Measurements from ENCODE around the gene KCNAB3.

The KCNAB3 gene

DNA sequence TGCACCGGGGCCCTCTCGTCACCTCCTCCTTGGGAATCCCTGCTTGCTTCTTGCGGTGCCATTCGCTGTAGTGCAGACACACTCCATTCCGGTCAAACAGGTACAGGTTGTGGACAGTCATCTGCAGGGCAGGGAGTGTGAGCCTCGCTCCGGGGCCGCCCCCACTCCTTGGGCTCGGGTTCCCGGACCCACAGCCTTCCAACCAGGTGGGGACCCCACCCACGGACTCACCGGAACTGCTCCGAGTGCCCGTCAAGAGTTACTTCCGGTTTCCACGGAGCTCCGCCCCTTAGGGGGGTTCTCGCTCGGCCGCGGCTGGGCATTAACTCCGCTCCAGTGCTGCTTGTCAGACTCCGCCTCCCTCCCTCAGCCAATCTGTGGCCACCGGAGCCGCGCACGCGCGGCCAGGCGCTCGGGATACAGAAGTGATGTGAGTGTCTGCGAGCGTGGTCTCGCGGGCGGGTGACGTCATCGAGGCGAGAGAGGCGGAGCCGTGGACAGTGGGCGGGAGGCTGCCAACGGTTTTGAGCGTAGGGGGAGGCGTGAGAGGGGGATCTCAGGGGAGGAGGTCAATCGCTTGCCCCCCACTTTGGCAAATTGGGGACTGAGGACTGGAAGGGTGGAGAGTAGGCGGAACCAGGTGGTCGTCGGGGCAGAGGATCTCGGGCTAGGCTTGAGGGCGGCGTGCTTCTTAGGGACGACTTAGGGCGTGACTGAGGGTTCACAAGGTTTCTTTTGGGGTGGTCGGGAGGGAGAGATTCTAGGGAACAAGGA is 2.2 kb upstream of the KCNAB3 start, which contains the start of the genes CNTROB and TRAPPC1:
CNTROB (plus strand) TSS at position 498 of the 774 bp plus-strand sequence. CDS start 874 bp downstream, outside the sequence.
TRAPPC1 (minus strand) TSS at position 238 of the 774 bp plus-strand sequence; CDS start at position 121, 117 bp downstream.
- peak; percentile 99 for DNase-seq (ENCODE audit: low spot score)
- POLR2A ChIA-PET (ENCODE audit: low non-redundant PET) = interaction anchor here (0.5 to 1.5 kb wide), 4 partner anchors 12 to 57 kb away, joined by 3 to 4 read pairs (median 3); no protein-coding TSS in a partner anchor
- peak within 1 kb of the TSS; percentile 80 for H3K27ac ChIP-seq
- TF ChIP-seq, protein P1, sequence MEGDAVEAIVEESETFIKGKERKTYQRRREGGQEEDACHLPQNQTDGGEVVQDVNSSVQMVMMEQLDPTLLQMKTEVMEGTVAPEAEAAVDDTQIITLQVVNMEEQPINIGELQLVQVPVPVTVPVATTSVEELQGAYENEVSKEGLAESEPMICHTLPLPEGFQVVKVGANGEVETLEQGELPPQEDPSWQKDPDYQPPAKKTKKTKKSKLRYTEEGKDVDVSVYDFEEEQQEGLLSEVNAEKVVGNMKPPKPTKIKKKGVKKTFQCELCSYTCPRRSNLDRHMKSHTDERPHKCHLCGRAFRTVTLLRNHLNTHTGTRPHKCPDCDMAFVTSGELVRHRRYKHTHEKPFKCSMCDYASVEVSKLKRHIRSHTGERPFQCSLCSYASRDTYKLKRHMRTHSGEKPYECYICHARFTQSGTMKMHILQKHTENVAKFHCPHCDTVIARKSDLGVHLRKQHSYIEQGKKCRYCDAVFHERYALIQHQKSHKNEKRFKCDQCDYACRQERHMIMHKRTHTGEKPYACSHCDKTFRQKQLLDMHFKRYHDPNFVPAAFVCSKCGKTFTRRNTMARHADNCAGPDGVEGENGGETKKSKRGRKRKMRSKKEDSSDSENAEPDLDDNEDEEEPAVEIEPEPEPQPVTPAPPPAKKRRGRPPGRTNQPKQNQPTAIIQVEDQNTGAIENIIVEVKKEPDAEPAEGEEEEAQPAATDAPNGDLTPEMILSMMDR (conservative IDR thresholded peaks at IDR 0.05; ENCODE audit: low read depth) = no peak
- CTCF ChIA-PET = interaction anchor here (0.7 to 2.0 kb wide), 8 partner anchors 13 to 715 kb away, joined by 3 to 22 read pairs (median 4); partner anchors contain the start of gene RNF227

DNA sequence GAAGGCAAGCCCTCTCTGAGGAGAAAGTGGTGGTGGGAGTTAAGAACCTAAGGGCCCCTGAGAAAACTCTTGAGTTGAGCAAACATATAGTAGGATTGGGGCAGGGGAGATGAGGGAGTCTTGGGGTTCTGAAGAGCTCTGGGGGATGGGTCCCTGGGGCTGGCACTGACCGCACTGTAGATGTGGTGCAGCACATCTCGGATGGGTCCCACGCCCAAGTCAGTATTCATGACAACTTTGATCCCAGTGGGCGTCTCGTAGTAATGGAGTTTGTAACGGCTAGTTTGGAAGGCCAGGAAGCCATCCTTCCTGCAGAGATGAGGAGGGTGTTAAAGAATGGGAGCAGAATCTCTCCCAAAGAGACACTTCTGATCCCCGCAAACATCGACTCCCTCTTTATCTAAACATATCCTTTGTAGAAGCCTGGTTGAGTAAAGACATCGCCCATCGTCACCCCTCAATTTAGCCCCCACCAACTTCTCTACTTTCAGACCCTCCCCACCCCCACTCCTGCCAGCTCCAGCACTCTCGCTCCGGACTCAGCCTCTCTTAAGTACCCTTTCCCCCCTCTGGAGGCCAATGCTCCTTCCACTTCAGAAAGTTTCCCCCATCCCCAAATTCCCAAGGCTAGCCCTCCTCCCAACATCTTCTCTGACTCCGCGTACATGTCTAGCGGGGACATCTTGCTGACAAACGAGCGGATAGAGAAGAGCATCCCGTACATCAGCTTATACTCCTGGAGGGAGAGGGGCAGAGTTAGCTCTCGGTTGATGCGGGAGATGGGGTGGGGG is 1.4 kb upstream of the KCNAB3 start:
- ChIA-PET CTCF (interaction anchor here (0.7 to 1.6 kb wide), 4 partner anchors 14 to 716 kb away, joined by 3 to 5 read pairs (median 4); no protein-coding TSS in a partner anchor), POLR2A (ENCODE audit: low non-redundant PET) (interaction anchor here (1.0 kb wide), 2 partner anchors 11 to 16 kb away, joined by 3 read pairs; no protein-coding TSS in a partner anchor)
- TF ChIP-seq, protein P1 (conservative IDR thresholded peaks at IDR 0.05; ENCODE audit: low read depth) = no peak
- no peak for DNase-seq (ENCODE audit: low spot score)
- peak overlapping the region; percentile 80 for H3K27ac ChIP-seq

DNA sequence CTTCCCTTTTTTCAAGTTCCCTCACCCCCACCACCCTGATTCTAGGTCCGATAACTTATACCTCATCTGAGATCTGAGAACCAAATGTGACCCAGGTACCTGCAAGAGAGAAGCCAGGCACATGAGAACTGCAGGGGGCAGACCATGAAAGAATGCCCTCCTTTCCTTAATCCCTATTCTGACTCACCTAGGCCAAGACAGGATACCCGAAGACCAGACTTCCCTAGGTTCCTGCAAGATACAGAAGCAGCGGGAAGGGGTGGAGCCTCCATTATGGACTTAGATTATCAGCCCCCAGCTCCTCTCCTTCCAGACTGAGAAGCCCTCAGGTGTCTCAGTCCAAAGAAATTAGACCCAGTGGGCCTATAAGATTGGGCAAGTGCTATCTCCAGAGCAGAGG is 2.1 kb downstream of the KCNAB3 start:
- POLR2A ChIA-PET (ENCODE audit: low non-redundant PET) = no interaction called here
- H3K27ac ChIP-seq = no peak overlapping the region
- CTCF ChIA-PET = interaction anchor here (0.7 to 1.2 kb wide), 2 partner anchors 130 to 146 kb away, joined by 3 to 4 read pairs; no protein-coding TSS in a partner anchor
- TF ChIP-seq, protein P1 (conservative IDR thresholded peaks at IDR 0.05; ENCODE audit: low read depth) = no peak
- DNase-seq (ENCODE audit: low spot score) = peak; percentile 14

DNA sequence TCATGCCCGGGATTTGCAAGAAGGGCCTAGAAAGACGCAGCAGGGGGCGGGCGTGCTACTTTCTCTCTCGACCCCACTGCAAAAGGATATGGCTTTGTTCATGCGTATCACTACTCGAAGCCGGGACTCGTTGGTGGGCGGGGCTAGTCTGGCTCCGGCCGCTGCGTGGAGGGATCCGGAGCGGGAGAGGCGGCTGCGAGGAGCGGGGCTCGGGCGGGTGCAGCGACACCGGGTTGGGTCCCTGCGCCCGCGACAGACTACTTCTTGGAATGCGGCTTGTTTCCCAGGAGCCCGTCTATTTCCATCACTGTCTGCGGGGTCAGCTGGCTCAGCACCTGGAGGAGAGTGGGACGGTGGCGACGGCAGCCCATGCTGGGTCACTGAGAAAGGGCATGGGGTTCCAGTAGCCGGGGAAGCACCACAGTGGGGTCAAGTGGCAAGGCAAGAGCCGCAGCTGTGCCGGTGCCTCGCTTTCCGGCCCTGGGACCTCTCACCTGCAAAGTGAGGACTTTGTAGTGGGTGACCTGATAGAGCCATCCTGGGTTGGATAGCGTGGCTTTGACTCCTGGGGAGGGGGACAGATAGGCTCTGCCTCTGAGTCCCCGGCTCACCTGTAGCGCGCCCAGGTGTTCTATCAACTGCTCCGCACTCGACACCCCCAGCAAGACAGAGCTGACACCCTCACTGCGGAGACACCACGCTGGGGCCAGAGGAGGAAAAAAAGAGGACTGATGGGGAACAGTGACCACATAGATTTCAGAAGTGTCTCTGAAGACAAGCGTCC is 6.6 kb downstream of the KCNAB3 start:
- ChIA-PET POLR2A (ENCODE audit: low non-redundant PET) (no interaction called here), CTCF (no interaction called here)
- peak overlapping the region; percentile 52 for H3K27ac ChIP-seq
- TF ChIP-seq, protein P1 (conservative IDR thresholded peaks at IDR 0.05; ENCODE audit: low read depth) = no peak
- peak; percentile 56 for DNase-seq (ENCODE audit: low spot score)

DNA sequence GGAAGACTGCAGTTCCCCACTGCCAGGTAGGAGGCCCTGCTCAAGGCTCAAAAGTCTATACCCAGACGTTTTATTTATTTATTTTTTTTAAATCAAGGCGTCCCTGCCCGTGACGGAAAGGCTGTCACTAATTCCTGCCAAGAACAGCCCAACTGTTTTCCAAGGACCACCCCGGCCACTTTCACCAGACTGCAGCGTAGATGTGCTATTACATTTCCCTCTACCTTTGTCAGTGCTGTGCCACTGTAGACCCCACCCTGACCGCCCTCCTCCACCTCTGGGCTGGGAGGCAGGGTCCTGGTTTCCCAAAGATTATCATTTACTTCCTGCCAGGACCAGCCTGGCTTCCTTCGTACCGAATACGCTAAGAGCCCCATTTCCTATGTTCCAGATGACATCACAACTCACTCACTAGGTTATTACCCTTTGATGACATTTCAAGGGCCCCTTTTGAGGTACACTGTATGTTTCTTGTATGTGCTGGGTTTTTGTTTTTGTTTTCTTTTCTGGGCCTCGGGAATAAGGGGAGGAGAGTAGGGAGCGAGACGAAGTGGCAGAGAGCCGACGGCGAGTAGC is 7.3 kb downstream of the KCNAB3 start:
- peak overlapping the region; percentile 52 for H3K27ac ChIP-seq
- ChIA-PET CTCF (interaction anchor here (0.6 to 1.1 kb wide), 2 partner anchors 60 to 135 kb away, joined by 3 read pairs; no protein-coding TSS in a partner anchor), POLR2A (ENCODE audit: low non-redundant PET) (no interaction called here)
- TF ChIP-seq, protein P1 (conservative IDR thresholded peaks at IDR 0.05; ENCODE audit: low read depth) = no peak
- no peak for DNase-seq (ENCODE audit: low spot score)

Measured in RWPE1 (cell line).